Ovary (tissue), 3 donors: Measurements from ENCODE around the gene SLC46A1.

Experiments used
- EP300 ChIP-seq: sonication (generic); formaldehyde crosslinking; IDR thresholded peaks from one replicate; pipeline ENCODE4 v1.6.1; 2017; ENCODE audit warnings: antibody characterized with exemption
- POLR2A ChIP-seq: fragments of 450-650 bp; IDR thresholded peaks from one replicate; pipeline ENCODE4 v1.6.1; 2017; ENCODE audit warnings: antibody characterized with exemption, mild to moderate bottlenecking, moderate library complexity
- TF ChIP-seq, protein P1 (sequence below), 3 donors: fragments of 450-650 bp in 2 of 3; fragments of 200-600 bp in 1 of 3; IDR thresholded peaks; one replicate each; pipeline versions ENCODE4 v1.5.1 to v1.8.0; 2016 to 2022; ENCODE audit warnings: antibody characterized with exemption in 3 of 3, mild to moderate bottlenecking in 1 of 3
- donor health status: DM: no; HTN: no; CAD: no.

DNA sequence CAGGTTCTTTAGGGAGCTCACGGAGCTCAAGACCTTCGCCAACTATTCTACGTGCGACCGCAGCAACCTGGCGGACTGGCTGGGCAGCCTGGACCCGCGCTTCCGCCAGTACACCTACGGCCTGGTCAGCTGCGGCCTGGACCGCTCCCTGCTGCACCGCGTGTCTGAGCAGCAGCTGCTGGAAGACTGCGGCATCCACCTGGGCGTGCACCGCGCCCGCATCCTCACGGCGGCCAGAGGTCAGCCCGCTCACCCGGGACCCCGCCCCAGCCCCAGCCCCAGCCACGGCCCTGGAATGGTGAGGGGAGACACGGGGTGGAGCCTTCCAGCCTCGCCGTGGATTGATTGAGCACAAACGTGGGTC lies 21.0 kb downstream of the SLC46A1 start:
- no peak for TF ChIP-seq POLR2A
- no peak for TF ChIP-seq EP300
- TF ChIP-seq, protein P1, sequence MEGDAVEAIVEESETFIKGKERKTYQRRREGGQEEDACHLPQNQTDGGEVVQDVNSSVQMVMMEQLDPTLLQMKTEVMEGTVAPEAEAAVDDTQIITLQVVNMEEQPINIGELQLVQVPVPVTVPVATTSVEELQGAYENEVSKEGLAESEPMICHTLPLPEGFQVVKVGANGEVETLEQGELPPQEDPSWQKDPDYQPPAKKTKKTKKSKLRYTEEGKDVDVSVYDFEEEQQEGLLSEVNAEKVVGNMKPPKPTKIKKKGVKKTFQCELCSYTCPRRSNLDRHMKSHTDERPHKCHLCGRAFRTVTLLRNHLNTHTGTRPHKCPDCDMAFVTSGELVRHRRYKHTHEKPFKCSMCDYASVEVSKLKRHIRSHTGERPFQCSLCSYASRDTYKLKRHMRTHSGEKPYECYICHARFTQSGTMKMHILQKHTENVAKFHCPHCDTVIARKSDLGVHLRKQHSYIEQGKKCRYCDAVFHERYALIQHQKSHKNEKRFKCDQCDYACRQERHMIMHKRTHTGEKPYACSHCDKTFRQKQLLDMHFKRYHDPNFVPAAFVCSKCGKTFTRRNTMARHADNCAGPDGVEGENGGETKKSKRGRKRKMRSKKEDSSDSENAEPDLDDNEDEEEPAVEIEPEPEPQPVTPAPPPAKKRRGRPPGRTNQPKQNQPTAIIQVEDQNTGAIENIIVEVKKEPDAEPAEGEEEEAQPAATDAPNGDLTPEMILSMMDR (IDR thresholded peaks at IDR 0.05) = no peak
